Panc1 (cell line): ENCODE results near the gene OR4C6. TPM values are rescaled to one million over a fixed set of nuclear protein-coding genes. Genes with fewer than 3 reads are reported as not detected.

Experiments
- ATAC-seq: fragments of 200-7000 bp; cut with Tn5 transposase; 2 replicates; pipeline ENCODE4 v1.9.1; 2020; ENCODE audit warnings: mild to moderate bottlenecking, moderate library complexity
- Bru-seq: library from RNA; stranded (reverse); fragments of 400-500 nt; gene quantifications from one replicate; lab custom pipeline; 2021; lab: Mats Ljungman, UMichigan
- BruChase-seq, 2 experiments: library from RNA; stranded (reverse); fragments of 400-500 nt; gene quantifications; one replicate each; lab custom pipeline; 2021; lab: Mats Ljungman, UMichigan
- BruUV-seq: library from RNA; stranded (reverse); fragments of 400-500 nt; replicated peaks from 2 replicates; lab custom pipeline; 2021; lab: Mats Ljungman, UMichigan
- CTCF ChIA-PET: fragments of 300-600 bp; sonication (Branson Sonifier 250); formaldehyde crosslinking; loops from one replicate; lab custom pipeline; 2022; ENCODE audit warnings: antibody characterized with exemption; lab: Charles Lee
- POLR2A ChIA-PET: fragments of 300-600 bp; sonication (Branson Sonifier 250); formaldehyde crosslinking; loops from one replicate; lab custom pipeline; 2022; ENCODE audit warnings: antibody characterized with exemption; lab: Charles Lee
- DNase-seq: peaks from one replicate; pipeline ENCODE4 v3.0.0-alpha.2; 2010; ENCODE audit warnings: low read depth, low spot score
- H3K27ac ChIP-seq: 2 replicates; pipeline ENCODE4 v1.5.1; 2011; ENCODE audit warnings: mild to moderate bottlenecking, low read length, inconsistent platforms
- H3K27me3 ChIP-seq: fragments of 200-500 bp; sonication (Bioruptor generic); 2 replicates; pipeline ENCODE4 v1.6.0; 2014; ENCODE audit warnings: low read length, inconsistent platforms; ENCODE audit not compliant: control insufficient read depth, insufficient read depth
- H3K36me3 ChIP-seq: fragments of 200-500 bp; sonication (Bioruptor generic); 2 replicates; pipeline ENCODE4 v1.5.1; 2014; ENCODE audit warnings: inconsistent platforms, mild to moderate bottlenecking, low read length, moderate library complexity; ENCODE audit not compliant: control insufficient read depth, insufficient read depth
- H3K4me1 ChIP-seq: 2 replicates; pipeline ENCODE4 v1.5.1; 2011; ENCODE audit warnings: inconsistent platforms, mild to moderate bottlenecking, low read length, moderate library complexity; ENCODE audit not compliant: control insufficient read depth, insufficient read depth
- H3K4me3 ChIP-seq, 2 experiments: 2 replicates each; pipeline ENCODE4 v1.5.1; 2011 to 2012; ENCODE audit warnings: low read depth in 2 of 2, low read length in 2 of 2, mild to moderate bottlenecking in 2 of 2, inconsistent platforms in 1 of 2, moderate library complexity in 1 of 2
- H3K9me3 ChIP-seq: fragments of 200-500 bp; sonication (Bioruptor generic); 2 replicates; pipeline ENCODE4 v1.5.1; 2014; ENCODE audit warnings: low read depth, mild to moderate bottlenecking, inconsistent platforms, low read length, moderate library complexity; ENCODE audit not compliant: control insufficient read depth, insufficient read depth
- CTCF ChIP-seq: fragments of 450-650 bp; IDR thresholded peaks from 2 replicates; pipeline ENCODE4 v1.5.1; 2017; ENCODE audit warnings: mild to moderate bottlenecking
- POLR2AphosphoS5 ChIP-seq: IDR thresholded peaks from 2 replicates; pipeline ENCODE4 v1.6.1; 2012; ENCODE audit warnings: mild to moderate bottlenecking, low read depth, low read length, moderate library complexity
- REST ChIP-seq, 2 experiments: IDR thresholded peaks; 2 replicates each; pipeline ENCODE4 v1.6.1; 2011 to 2012; ENCODE audit warnings: low read depth in 2 of 2, control low read depth in 1 of 2, low read length in 1 of 2, mild to moderate bottlenecking in 1 of 2, moderate library complexity in 1 of 2; ENCODE audit not compliant: insufficient read depth in 1 of 2
- SIN3A ChIP-seq: IDR thresholded peaks from 2 replicates; pipeline ENCODE4 v1.6.1; 2012; ENCODE audit warnings: low read depth, mild to moderate bottlenecking, low read length, moderate library complexity, borderline replicate concordance; ENCODE audit not compliant: insufficient read depth
- TCF7L2 ChIP-seq: IDR thresholded peaks from 2 replicates; pipeline ENCODE4 v1.6.1; 2011; ENCODE audit warnings: mild to moderate bottlenecking, low read depth, low read length, inconsistent platforms
- in situ Hi-C: cut with HindIII; loops from 2 replicates; pipeline ENCODE4 v1.10.0; 2016; ENCODE audit warnings: low sequenced_read_pairs, low pct_unique_long_range_greater_than_20kb
- intact Hi-C: fragments of 100-400 bp; cut with micrococcal nuclease; formaldehyde crosslinking; loops from one replicate; pipeline ENCODE4 v1.10.0; 2022; ENCODE audit not compliant: unreplicated experiment
- long read RNA-seq: library from polyadenylated mRNA; unstranded; transcript quantifications from one replicate; pipeline ENCODE4 v2.0.0, GENCODE V29; 2021; ENCODE audit not compliant: unreplicated experiment
- polyA plus RNA-seq: library from polyadenylated mRNA; unstranded; fragments of >200 nt; gene quantifications from one replicate; pipeline ENCODE4 v1.2.1, GENCODE V29; 2012; ENCODE audit warnings: missing spikeins; ENCODE audit not compliant: insufficient read length
- total RNA-seq: library from RNA; stranded (reverse); gene quantifications from one replicate; pipeline ENCODE4 v1.2.1, GENCODE V29; 2021; ENCODE audit not compliant: unreplicated experiment

OR4C6 gene
- total RNA-seq (not detected), Bru-seq, nascent RNA (not detected), BruChase-seq, experiment 1, labeled RNA remaining after a 2-hour chase (not detected), BruChase-seq, experiment 2, labeled RNA remaining after a 6-hour chase (not detected)
- polyA plus RNA-seq: not detected
- long read RNA-seq: 0 reads

DNA sequence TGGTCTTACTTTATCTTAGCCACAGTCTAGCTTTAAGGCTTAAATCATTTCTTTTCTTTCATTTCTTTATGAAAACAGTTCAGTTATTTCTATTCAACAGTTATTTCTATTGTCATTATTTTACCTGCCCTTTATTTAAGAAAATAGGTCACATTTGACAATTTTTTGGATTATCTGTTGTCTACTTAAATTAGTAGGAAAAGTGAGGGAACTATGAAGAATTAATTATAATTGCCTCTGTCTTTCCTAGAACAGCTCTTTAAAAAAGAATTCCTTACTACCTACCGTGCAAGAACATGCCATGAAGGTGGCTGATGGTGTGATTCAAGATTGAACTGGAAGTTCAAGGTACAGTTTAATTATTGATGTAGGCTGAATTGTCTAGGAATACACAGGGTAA, at the start of gene OR4C6:
TSS of gene OR4C6 (plus strand) at position 301 of the 400 bp plus-strand sequence. CDS start 2,966 bp downstream, outside the sequence.
- DNase-seq: no peak
- Histone ChIP-seq H3K36me3 (no peaks in the 10 kb centered on the region), H3K4me3 (no peak within 1 kb of the TSS), H3K27ac (no peak within 1 kb of the TSS), H3K4me1 (no peaks in the 10 kb centered on the region), H3K27me3 (no peaks in the 10 kb centered on the region), H3K9me3 (no peaks in the 10 kb centered on the region)
- intact Hi-C loops (no loop called here), in situ Hi-C loops (no loop called here)
- no peak for TF ChIP-seq POLR2AphosphoS5
- ChIA-PET CTCF (no interaction called here), POLR2A (no interaction called here)
- no TSS peak for BruUV-seq
- ATAC-seq: no peak

DNA sequence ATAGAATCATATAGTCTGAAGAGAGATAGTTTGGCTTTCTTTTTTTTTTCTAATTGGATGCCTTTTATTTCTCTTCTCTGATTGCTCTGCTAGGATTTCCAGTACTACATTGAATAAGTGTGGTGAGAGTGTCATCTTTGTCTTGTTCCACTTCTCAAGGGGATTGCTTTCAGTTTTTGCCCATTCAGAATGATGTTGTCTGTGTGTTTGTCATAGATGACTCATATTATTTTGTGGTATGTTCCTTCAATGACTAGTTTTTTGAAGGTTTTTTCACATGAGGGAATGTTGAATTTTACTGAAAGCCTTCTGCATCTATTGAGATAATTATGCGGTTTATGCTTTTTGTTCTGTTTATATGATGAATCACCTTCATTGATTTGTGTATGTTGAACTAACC, 37.5 kb upstream of the OR4C6 start:
- DNase-seq (no peak), ATAC-seq (no peak)
- H3K27me3 ChIP-seq: no peaks in the 10 kb centered on the region
- no peak for TF ChIP-seq TCF7L2
- no peak for TF ChIP-seq SIN3A
- no peak for TF ChIP-seq CTCF
- no peak for TF ChIP-seq REST (IDR thresholded peaks at IDR 0.05; ENCODE audit: insufficient read depth in 1 of 2, low read depth in 2 of 2, low read length in 1 of 2)
- no peak for TF ChIP-seq POLR2AphosphoS5
- H3K4me3 ChIP-seq: no peak overlapping the region
- H3K4me1 ChIP-seq: no peaks in the 10 kb centered on the region
- no peaks in the 10 kb centered on the region for H3K36me3 ChIP-seq
- BruUV-seq: no TSS peak
- no peaks in the 10 kb centered on the region for H3K9me3 ChIP-seq
- CTCF ChIA-PET: no interaction called here
- no peak overlapping the region for H3K27ac ChIP-seq
- intact Hi-C loops: no loop called here
- in situ Hi-C loops: no loop called here
- POLR2A ChIA-PET: no interaction called here

GRCh38 chr11:55634813-55635212, 27.2 kb upstream of the OR4C6 start, which contains the start of gene OR4P4:
Gene OR4P4 (plus strand): TSS chr11:55635113.
- H3K27me3 ChIP-seq: no peaks in the 10 kb centered on the region
- no peaks in the 10 kb centered on the region for H3K36me3 ChIP-seq
- ATAC-seq: no peak
- no peak for DNase-seq
- no TSS peak for BruUV-seq
- H3K4me3 ChIP-seq: no peak within 1 kb of the TSS
- in situ Hi-C loops (no loop called here), intact Hi-C loops (loop anchor here (10.0 kb wide), 1 partner anchor 130 kb away; no protein-coding TSS in a partner anchor)
- ChIA-PET POLR2A (no interaction called here), CTCF (no interaction called here)
- no peaks in the 10 kb centered on the region for H3K4me1 ChIP-seq
- H3K9me3 ChIP-seq: peaks cover 4% of the 10 kb centered on the region; the same call in 1 of the 2 replicates
- H3K27ac ChIP-seq: no peak within 1 kb of the TSS
- TF ChIP-seq TCF7L2 (no peak), REST (IDR thresholded peaks at IDR 0.05; ENCODE audit: insufficient read depth in 1 of 2, low read depth in 2 of 2, low read length in 1 of 2) (no peak), CTCF (no peak), SIN3A (no peak), POLR2AphosphoS5 (no peak)
